Peyer's patch (tissue), 4 donors: ENCODE results near the gene FGF9. TPM values are rescaled to one million over a fixed set of nuclear protein-coding genes. Genes with fewer than 3 reads are reported as not detected.

ENCODE experiments used
- DNase-seq, 3 donors: peaks; one replicate each; pipeline ENCODE4 v3.0.0-alpha.2; 2017 to 2019
- H3K27ac ChIP-seq, 4 donors: fragments of 200-600 bp; sonication (generic); one replicate each; pipeline ENCODE4 v1.5.1; 2016 to 2019
- H3K27me3 ChIP-seq, 2 donors: fragments of 200-600 bp; sonication (generic); one replicate each; pipeline ENCODE4 v1.5.1; 2019
- H3K36me3 ChIP-seq, 3 donors: fragments of 200-600 bp; sonication (generic); one replicate each; pipeline ENCODE4 v1.5.1; 2016 to 2019
- H3K4me1 ChIP-seq, 4 donors: fragments of 200-600 bp; sonication (generic); one replicate each; pipeline ENCODE4 v1.5.1; 2016 to 2019
- H3K4me3 ChIP-seq, 4 donors: fragments of 200-600 bp; sonication (generic); 1 replicate in 3 of 4; 2 replicates in 1 of 4; pipeline ENCODE4 v1.5.1; 2016 to 2019; ENCODE audit warnings: mild to moderate bottlenecking in 1 of 4
- H3K9me3 ChIP-seq, 4 donors: fragments of 200-600 bp; sonication (generic); one replicate each; pipeline ENCODE4 v1.5.1; 2016 to 2019; ENCODE audit warnings: mild to moderate bottlenecking in 1 of 4
- POLR2A ChIP-seq, 2 donors: fragments of 450-650 bp; IDR thresholded peaks; one replicate each; pipeline ENCODE4 v1.5.1; 2017; ENCODE audit warnings: antibody characterized with exemption in 2 of 2, mild to moderate bottlenecking in 2 of 2, moderate library complexity in 2 of 2
- total RNA-seq, 4 donors: library from RNA; depleted of rRNA; stranded (reverse); fragments of >200 nt; gene quantifications; one replicate each; pipeline ENCODE4 v1.1.0, GENCODE V29; 2016
- TF ChIP-seq, protein P1 (sequence below), 6 experiments: fragments of 450-650 bp in 4 of 6; fragments of 200-600 bp in 2 of 6; sonication (generic) in 1 of 6; IDR thresholded peaks; one replicate each; pipeline ENCODE4 v1.5.1; 2017 to 2019; ENCODE audit warnings: antibody characterized with exemption in 6 of 6, mild to moderate bottlenecking in 3 of 6, moderate library complexity in 1 of 6

FGF9 gene
- total RNA-seq, 4 donors from 2014 or later: 1.8 to 3.8 (median 2.3) TPM; not detected in 1

DNA sequence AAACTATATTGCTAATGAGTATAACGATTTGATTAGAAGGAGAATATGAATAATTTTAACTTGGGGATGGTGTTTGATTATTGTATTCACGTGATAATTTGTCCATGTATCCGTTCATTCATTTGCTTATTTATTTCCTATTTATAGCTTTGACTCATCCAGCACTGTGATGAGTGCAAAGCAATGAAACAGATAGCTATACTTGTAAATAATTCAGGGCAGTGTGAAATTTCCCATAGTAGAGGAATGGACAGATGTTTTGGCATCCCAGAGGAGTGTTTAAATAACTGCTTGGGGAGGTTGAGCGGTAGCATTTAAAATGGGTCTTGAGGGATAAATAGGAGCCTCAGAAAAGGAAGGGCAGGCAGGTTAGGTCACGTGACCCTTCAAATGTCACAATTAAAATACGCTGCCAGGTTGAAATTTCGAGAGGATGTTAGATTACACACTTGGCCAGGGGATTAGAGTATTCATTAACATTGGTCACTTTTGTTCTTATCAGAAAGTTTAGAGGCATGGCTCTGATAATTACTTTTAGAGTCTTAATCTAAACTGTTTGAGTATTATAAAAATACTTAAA is 14.7 kb downstream of the FGF9 start:
- DNase-seq: no peak
- H3K4me3 ChIP-seq: no peak overlapping the region
- H3K36me3 ChIP-seq: no peaks in the 10 kb centered on the region
- no peaks in the 10 kb centered on the region for H3K4me1 ChIP-seq
- H3K27ac ChIP-seq: no peak overlapping the region
- TF ChIP-seq, protein P1, sequence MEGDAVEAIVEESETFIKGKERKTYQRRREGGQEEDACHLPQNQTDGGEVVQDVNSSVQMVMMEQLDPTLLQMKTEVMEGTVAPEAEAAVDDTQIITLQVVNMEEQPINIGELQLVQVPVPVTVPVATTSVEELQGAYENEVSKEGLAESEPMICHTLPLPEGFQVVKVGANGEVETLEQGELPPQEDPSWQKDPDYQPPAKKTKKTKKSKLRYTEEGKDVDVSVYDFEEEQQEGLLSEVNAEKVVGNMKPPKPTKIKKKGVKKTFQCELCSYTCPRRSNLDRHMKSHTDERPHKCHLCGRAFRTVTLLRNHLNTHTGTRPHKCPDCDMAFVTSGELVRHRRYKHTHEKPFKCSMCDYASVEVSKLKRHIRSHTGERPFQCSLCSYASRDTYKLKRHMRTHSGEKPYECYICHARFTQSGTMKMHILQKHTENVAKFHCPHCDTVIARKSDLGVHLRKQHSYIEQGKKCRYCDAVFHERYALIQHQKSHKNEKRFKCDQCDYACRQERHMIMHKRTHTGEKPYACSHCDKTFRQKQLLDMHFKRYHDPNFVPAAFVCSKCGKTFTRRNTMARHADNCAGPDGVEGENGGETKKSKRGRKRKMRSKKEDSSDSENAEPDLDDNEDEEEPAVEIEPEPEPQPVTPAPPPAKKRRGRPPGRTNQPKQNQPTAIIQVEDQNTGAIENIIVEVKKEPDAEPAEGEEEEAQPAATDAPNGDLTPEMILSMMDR (IDR thresholded peaks at IDR 0.05): no peak
- no peak for TF ChIP-seq POLR2A (IDR thresholded peaks at IDR 0.05)
- no peaks in the 10 kb centered on the region for H3K27me3 ChIP-seq
- no peaks in the 10 kb centered on the region for H3K9me3 ChIP-seq

DNA sequence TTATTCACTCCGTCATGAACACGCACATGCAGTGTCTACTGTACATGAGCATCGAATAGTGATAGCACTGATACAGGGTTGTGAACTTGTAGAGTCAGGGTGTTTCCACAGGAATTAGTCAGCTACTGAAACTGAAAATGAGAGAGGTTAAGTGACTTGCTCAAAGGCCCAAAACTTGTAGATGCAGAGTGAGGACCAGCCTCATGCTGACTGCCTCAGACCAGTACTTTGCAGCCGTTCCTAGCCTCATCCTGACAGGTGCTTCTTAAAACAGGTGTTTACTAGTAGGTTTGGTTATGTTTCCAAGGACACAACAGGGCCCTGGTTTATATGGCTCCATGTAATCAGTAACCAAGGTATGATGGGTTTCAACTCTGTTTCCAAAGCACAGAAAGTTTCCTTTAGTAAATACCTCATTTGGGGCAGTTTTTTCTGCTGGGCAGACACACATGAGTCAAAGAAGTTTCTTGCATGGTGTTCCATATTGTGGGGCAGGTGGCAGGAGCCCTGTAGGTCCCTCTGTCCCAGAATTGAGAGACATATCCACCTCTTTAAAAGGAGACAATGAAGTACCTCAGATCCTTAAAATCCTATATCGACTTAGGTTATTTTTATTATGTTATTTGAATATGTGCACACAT is 16.0 kb downstream of the FGF9 start:
- no peak overlapping the region for H3K4me3 ChIP-seq
- H3K4me1 ChIP-seq: no peaks in the 10 kb centered on the region
- H3K9me3 ChIP-seq: no peaks in the 10 kb centered on the region
- DNase-seq: no peak
- H3K27ac ChIP-seq: no peak overlapping the region
- TF ChIP-seq, protein P1 (IDR thresholded peaks at IDR 0.05): no peak
- H3K36me3 ChIP-seq: no peaks in the 10 kb centered on the region
- H3K27me3 ChIP-seq: no peaks in the 10 kb centered on the region

DNA sequence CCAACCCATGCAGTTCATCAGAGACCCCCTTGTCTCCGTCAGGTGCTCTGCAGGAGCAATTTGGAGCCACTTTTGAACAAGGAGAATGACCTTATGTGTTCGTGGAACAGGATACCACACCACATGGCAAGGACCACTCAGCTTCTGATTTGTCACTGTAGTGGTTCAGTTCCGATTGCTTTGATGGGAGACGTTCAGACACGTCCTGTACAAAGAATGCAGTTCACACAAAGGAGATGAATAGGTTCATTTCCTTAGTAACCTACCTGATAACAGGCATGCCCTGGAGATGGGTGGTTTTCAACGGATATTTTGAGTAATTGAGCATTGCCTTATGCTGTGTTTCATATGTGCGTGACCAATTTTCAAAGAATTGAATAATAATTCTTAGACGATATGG is 17.2 kb downstream of the FGF9 start:
- no peaks in the 10 kb centered on the region for H3K4me1 ChIP-seq
- no peak overlapping the region for H3K27ac ChIP-seq
- no peaks in the 10 kb centered on the region for H3K27me3 ChIP-seq
- DNase-seq: no peak
- H3K9me3 ChIP-seq: no peaks in the 10 kb centered on the region
- no peaks in the 10 kb centered on the region for H3K36me3 ChIP-seq
- H3K4me3 ChIP-seq: no peak overlapping the region
- TF ChIP-seq, protein P1 (IDR thresholded peaks at IDR 0.05): no peak
- TF ChIP-seq POLR2A (IDR thresholded peaks at IDR 0.05): no peak

DNA sequence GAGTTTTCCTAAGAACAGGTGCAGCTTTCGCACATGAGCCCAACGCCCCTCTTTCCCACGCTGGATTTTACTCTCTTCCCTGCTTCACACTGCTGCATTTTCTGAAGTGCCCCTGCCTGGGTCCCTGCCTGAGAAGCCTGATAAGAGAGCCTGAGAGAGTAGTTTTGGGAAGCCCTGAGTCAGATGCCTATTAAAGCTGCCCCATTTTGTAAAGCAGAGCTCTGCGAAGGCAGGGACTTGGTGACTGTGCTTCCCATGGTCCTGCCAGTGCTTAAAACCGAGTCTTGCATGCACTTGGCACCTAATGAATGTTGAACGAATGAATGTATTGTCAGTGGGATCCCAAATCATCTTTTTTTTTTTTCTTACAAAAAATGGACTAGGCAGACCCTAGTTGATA is 18.2 kb downstream of the FGF9 start:
- Histone ChIP-seq H3K27me3 (no peaks in the 10 kb centered on the region), H3K27ac (no peak overlapping the region), H3K4me1 (no peaks in the 10 kb centered on the region), H3K4me3 (no peak overlapping the region), H3K36me3 (no peaks in the 10 kb centered on the region), H3K9me3 (no peaks in the 10 kb centered on the region)
- no peak for DNase-seq
- no peak for TF ChIP-seq POLR2A (IDR thresholded peaks at IDR 0.05)
- TF ChIP-seq, protein P1 (IDR thresholded peaks at IDR 0.05): no peak

DNA sequence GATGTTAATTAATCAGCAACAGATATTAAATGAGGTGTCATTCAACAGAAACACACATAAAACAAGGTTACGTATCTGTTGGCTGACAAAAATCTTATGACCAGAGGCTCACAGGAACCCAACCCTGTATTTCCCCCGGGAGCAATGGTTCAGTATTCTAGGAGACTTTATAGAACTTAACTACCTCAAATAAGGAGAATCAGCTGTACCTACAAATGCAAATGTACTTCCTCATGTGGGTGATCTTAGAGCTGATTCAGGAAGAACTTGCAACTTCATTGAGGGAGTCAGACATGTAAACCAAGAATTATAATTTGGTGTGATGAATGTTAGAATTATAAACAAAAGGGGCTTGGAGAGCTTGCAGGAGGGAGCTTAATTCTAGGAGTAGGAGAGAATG is 20.1 kb downstream of the FGF9 start:
- Histone ChIP-seq H3K36me3 (no peaks in the 10 kb centered on the region), H3K4me3 (no peak overlapping the region), H3K4me1 (no peaks in the 10 kb centered on the region), H3K27ac (no peak overlapping the region), H3K27me3 (no peaks in the 10 kb centered on the region), H3K9me3 (no peaks in the 10 kb centered on the region)
- no peak for TF ChIP-seq POLR2A (IDR thresholded peaks at IDR 0.05)
- TF ChIP-seq, protein P1 (IDR thresholded peaks at IDR 0.05): no peak
- DNase-seq: no peak
